Fibroblast of villous mesenchyme (primary cell): ENCODE measurements around the gene CLEC4A. TPM values are rescaled to one million over a fixed set of nuclear protein-coding genes. Genes with fewer than 3 reads are reported as not detected.
A peak's percentile ranks its signal among the peaks of the same experiment; 100 is the strongest.
"Not testable (repeated sequence)": the region's sequence is repeated elsewhere in the genome, so short reads cannot be mapped to it uniquely, and the experiment has no call there.

ENCODE experiments used
- DNase-seq: peaks from one replicate; pipeline ENCODE4 v3.0.0-alpha.2; 2010; ENCODE audit warnings: low read depth
- H3K4me3 ChIP-seq: 2 replicates; pipeline ENCODE4 v1.5.1; 2011; ENCODE audit warnings: low read depth, mild to moderate bottlenecking, low read length
- CTCF ChIP-seq: IDR thresholded peaks from 2 replicates; pipeline ENCODE4 v1.5.1; 2012; ENCODE audit warnings: low read depth, mild to moderate bottlenecking, low read length; ENCODE audit not compliant: insufficient read depth
- total RNA-seq: library from RNA; depleted of rRNA; stranded (reverse); fragments of >200 nt; gene quantifications from 2 replicates; pipeline ENCODE4 v1.2.3, GENCODE V29; 2012

The CLEC4A gene
- total RNA-seq, 1 donor: under 0.01 TPM

DNA sequence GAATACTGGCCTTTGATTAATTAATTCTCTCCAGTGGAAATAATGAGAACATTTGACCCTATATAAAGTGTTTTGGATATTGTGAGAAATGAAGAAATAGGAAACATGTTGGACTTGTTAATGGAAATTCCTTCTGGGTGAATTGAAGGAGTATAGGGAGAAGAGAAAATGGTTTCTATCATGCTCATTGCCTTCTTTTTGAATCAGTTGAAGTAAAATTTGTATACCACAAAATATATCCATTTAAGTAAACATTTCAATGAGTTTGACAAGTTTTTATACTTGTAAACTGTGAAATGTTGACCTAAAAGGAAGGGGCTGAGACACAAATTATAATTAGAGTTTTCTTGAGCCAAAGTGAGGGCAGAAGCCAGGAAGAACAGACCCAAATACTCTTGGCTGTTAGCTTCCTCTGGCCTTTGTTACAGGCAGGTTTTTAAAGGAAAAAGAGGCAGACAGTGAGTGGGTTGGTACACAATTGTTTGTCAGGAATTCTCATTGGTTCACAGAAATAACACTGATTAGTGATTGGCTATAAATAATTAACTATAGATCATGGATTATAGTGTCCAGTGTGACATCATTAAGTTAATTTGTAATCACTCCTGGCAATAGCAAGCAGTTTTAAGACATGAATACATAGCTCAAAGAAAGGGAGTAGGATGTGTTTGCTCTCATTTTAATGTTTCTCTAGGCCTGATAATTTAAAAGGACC is 34.2 kb downstream of the CLEC4A start:
- no peak overlapping the region for H3K4me3 ChIP-seq
- TF ChIP-seq CTCF: no peak
- DNase-seq: no peak

DNA sequence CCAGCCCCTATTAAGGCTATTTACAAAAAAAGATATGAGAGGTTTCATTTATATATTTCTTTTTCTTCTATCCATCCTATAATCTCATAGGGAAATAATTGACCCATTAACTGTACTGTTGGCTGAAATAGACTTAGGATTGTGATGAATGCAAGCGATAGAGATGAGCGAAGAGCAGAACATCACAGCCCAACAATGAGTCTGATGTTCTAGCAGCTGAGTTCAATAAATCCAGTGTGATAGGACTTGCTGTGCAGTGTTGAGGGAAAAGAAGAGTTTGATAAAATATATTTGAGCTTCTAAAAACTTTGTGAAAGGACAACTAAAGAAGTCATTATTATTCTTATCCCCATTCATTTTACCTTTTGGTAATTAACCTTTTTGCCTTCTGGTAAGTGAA is 49.5 kb downstream of the CLEC4A start:
- not testable (repeated sequence) for H3K4me3 ChIP-seq, DNase-seq

DNA sequence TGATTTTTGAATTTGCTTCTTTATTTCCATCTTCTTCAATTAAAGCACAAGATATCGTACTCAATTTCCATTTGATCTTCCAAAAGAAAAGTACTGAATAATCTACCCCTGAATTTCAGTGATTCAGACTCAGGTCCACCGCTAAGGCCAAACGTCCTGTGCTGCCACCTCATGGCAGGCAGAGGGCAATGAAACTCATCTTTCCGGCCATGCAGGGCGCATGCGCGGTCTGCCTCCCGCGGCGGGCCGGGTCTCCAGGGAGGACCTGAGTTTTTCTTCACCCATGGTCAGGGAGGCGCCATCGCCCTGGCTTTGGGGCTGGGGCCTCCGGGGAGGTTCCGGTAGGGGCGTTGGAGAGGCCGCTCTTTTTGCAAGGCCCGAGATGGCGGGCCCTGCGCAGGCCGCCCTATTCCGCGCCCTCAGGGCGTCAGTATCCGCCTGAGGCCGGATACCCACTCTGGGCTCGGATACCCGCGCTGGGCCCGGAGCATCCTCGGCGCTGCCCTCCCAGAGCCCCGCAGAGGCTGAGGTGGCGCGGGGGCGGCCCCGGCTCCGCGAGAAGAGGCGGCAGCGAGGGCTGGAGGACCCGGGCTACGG is 56.7 kb downstream of the CLEC4A start:
- H3K4me3 ChIP-seq: peak overlapping the region; percentile 63
- DNase-seq: peak; percentile 52
- TF ChIP-seq CTCF: peak; percentile 59

DNA sequence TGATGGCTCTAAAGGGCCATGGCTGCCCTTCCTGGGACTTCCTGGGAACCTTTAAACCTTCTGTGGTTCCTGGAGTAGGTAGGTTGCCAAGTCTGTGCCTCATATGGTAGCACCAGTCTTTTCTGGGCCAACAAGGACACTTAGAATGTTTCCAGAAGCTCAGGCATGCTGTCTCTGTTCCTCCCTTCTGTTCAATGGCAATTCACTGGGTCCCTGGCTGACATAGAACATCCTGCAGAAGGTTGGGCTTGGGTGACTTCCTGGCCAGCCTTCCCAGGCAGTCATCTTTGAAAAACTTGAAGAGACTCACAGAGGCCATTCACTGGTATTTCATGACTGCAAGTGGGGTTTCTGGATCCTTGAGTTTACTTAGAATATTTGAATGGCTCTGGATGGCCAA is 57.9 kb downstream of the CLEC4A start:
- not testable (repeated sequence) for H3K4me3 ChIP-seq, DNase-seq

DNA sequence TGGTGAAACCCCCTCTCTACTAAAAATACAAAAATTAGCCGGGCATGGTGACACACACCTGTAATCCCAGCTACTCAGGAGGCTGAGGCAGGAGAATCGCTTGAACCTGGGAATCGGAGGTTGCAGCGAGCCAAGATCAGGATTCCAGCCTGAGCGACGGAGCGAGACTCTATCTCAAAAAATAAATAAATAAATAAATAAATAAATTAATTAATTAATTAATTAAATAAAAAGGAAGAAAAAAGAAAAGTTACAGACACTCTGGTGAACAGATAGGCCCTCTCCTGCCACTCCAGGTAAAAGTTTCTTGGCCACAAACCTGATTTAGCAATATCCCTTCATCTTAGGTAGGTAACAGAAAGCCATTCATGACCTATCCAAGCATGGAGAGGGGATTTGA is 59.5 kb downstream of the CLEC4A start:
- not testable (repeated sequence) for H3K4me3 ChIP-seq, DNase-seq

DNA sequence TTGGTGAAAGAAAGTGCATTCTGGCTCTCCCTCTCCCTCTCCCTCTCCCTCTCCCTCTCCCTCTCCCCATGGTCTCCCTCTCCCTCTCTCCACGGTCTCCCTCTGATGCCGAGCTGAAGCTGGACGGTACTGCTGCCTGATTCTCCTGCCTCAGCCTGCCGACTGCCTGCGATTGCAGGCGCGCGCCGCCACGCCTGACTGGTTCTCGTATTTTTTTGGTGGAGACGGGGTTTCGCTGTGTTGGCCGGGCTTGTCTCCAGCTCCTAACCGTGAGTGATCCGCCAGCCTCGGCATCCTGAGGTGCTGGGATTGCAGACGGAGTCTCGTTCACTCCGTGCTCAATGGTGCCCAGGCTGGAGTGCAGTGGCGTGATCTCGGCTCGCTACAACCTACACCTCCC is 59.9 kb downstream of the CLEC4A start:
- not testable (repeated sequence) for H3K4me3 ChIP-seq, DNase-seq

DNA sequence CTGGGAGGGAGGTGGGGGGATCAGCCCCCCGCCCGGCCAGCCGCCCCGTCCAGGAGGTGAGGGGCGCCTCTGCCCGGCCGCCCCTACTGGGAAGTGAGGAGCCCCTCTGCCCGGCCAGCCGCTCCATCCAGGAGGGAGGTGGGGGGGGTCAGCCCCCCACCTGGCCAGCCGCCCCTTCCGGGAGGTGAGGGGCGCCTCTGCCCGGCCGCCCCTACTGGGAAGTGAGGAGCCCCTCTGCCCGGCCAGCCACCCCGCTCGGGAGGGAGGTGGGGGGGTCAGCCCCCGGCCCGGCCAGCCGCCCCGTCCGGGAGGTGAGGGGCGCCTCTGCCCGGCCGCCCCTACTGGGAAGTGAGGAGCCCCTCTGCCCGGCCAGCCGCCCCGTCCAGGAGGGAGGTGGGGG is 60.8 kb downstream of the CLEC4A start:
- DNase-seq, H3K4me3 ChIP-seq: not testable (repeated sequence)

DNA sequence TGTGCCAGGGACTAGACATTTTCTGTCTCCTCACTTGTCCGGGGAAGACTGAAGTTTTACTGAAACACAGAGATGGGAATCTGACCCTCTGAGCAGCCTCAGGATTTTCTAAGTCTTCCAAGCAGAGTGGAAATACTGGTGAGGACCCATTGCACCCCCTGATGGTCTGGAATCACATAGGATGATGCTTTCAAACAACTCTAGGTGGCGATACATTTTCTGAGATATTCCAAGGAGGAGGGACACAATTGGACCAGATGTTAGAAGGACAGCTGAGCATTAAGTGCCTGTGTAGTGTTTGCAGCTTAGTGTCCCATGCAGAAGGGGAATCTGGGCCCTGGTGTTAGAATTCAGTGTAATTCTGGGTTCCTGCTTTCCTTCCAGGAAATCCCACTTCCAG is 64.7 kb downstream of the CLEC4A start:
- DNase-seq: not testable (repeated sequence)

More for the DNA sequence above, 64.7 kb downstream of the CLEC4A start:
- H3K4me3 ChIP-seq: not testable (repeated sequence)

Other genes with a start within 250 kb of the CLEC4A start
- 65.4 and 91.5 TPM in 2 replicates for gene SLC2A3, start 187.4 kb upstream of the CLEC4A start, total RNA-seq
- 8.2 and 8.4 TPM in 2 replicates for gene FOXJ2, start 90.9 kb upstream of the CLEC4A start, total RNA-seq
- gene C3AR1, start 57.3 kb upstream of the CLEC4A start, total RNA-seq: under 0.01 TPM in 2 replicates
- 45.1 and 76.4 TPM in 2 replicates for gene NECAP1, start 41.3 kb upstream of the CLEC4A start, total RNA-seq
- gene ZNF705A, start 33.4 kb downstream of the CLEC4A start, total RNA-seq: not detected in 2 replicates
- under 0.01 TPM in 1 of 2 replicates, not detected in the other for gene FAM90A1, start 104.0 kb downstream of the CLEC4A start, total RNA-seq